CD4-positive, alpha-beta T cell treated with Interleukin-4 for 1 hour (primary cell): ENCODE measurements around the gene CCBE1.
"Not testable (repeated sequence)": the region's sequence is repeated elsewhere in the genome, so short reads cannot be mapped to it uniquely, and the experiment has no call there.

Experiments used
- DNase-seq, 2 donors: peaks; one replicate each; pipeline ENCODE4 v3.0.0-alpha.2; 2020 to 2022

Gene CCBE1

DNA sequence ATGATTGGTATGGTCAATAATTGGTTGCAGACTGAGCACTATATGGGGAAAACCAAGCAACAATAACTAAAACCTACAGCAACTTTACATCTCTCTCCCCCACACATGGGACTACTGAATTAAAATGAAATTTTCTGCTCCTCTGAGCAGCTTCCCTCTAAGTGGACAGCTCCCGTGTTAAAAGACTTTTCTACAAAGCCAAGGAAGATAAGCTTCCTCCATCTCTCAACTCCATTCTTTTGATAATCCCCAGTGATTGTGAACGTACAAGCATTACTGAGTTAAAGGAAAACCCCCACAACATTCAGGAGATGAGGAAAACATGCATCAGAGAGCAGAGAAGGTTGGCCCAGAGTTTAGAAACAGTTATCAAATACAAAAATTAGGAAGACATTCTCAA, 21.9 kb downstream of the CCBE1 start:
- no peak for DNase-seq

DNA sequence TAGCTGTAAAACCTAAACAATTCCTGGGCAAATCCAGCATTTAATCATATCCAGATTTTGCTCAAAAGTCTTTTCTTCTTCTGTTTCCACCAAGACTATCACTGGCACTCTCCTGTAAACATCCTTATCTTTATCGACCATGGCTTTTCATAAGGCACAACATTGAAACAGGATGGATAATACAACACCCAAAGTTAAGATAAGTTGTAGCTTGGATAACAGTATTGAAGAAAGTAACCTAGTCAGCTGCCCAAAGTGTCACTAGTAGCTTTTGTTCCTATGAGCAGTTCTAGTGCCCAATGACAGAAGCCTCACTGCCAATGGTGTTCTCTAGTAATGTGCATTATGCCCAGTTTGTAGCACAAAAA, 22.3 kb downstream of the CCBE1 start:
- DNase-seq: no peak

DNA sequence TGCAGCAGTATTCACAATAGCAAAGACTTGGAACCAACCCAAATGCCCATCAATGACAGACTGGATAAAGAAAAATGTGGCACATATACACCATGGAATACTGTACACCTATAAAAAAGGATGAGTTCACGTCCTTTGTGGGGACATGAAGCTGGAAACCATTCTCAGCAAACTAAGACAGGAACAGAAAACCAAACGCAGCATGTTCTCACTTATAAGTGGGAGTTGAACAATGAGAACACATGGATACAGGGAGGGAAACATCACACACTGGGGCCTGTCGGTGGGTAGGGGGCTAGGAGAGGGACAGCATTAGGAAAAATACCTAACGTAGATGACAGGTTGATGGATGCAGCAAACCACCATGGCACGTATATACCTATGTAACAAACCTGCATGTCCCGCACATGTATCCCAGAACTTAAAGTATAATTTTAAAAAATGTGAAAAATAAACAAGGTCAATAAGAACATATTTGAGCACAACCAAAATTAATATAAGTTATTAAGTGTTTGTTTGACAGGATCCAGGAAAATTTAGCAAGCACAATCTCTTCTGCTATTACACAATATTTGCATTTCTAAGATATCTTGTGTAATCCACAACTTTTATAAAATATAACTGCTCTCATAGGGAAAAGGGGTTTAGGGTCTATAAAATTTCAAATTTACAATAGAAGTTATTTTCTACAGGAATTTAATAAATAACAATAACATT, 22.9 kb downstream of the CCBE1 start:
- DNase-seq: no peak

DNA sequence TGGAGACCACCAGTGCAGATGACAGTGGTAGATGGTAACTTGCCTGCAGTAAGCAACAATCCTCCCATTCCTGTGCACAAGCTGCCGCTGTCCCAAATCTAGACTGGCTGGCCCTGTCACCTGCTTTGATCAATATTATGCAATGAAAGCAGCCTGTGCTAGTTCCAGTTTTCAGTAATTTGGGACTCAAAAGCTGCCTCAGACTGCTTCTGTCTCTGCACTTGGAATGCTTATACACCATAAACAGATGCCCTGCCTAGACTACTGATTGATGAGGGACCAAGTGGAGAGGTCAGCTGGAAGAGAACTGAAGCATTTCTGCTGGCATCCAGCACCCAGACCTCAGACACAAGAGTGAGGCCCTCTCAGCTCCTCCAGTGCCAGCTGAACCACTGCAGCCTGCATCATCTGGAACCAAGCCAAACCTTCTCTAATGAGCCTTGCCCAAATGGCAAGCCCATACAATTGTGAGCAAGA, 24.9 kb downstream of the CCBE1 start:
- DNase-seq: no peak

DNA sequence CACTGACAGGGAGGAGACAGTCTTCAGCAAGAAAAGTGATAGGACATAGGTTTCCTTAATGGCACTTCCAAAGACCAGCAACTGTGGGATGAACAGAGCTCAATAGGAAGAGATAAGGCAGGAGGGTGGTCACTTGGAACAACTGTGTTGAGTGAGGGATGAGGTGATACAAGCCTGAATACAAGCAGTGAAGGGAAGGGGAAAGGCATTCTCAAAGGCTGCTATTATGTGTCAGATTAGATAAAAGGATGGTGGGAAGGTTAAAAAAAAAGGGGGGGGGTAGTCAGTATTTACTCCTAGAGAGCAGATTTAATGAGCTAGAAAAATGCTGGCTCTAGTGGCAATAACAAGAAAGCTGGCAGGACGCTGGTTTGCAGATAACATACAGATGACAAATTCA, 25.7 kb downstream of the CCBE1 start:
- no peak for DNase-seq

DNA sequence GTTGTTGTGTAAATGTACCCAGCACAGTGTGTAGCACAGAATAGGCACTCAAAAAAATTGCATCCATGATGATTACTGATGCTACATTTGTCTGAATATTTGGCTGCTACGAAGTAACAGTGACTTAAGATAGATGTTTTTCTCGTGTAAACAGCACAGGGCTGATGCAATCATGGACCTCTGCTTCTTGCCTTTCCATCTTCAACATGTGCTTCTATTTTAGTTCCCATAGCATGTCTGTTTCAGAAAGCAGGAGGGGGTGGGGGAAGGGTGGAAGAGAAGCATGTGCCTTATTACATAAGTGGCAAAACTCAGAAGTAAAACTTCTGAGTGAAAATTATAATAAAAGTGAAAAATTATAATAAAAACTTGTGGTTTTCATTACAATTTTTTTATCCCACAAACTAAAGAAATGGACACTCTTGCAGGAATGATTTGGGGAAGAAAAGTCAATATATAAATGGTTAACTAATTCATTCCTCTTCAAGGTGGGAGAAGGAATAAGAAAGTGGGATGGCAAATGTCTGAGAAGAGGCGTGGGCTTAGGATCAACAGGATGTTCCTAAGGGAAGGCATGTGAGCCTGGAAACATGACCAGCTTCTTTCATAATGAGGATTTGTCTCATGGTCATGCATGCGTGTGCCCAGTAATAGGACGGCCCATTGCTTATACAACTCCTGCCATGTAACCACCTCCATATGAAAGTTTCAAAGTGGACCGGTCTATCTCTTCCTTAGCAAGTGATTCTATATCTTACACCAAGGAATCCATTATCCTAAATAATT, 27.2 kb downstream of the CCBE1 start:
- no peak for DNase-seq

DNA sequence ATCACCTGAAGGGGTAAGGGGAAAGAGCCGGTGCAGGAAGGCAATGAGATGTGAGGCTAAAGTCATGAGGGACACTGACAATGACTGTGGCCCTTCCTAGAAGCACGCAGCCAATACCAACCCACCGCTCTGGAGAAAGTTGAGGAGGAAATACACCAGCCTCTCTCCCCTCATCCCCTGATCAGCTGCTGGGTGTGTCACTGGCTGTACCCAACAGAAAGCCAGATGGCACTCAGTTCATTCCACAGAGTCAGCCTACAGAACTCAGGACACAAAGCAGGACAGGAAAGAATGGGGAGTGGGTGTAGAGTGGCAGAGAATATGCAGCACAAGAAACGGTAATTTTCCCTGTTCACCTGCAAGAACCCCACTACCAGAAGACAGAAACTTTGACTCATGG, 29.7 kb downstream of the CCBE1 start:
- no peak for DNase-seq

DNA sequence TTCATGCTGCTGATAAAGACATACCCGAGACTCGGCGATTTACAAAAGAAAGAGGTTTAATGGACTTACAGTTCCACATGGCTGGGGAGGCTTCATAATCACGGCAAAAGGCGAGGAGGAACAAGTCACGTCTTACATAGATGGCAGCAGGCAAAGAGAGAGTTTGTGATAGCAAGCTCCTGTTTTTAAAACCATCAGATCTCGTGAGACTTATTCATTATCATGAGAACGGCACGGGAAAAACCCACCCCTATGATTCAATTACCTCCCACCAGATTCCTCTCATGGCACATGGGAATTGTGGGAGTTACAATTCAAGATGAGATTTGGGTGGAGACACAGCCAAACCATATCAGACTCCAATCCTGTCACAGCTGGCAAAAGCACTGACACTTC, 31.2 kb downstream of the CCBE1 start:
- not testable (repeated sequence) for DNase-seq

DNA sequence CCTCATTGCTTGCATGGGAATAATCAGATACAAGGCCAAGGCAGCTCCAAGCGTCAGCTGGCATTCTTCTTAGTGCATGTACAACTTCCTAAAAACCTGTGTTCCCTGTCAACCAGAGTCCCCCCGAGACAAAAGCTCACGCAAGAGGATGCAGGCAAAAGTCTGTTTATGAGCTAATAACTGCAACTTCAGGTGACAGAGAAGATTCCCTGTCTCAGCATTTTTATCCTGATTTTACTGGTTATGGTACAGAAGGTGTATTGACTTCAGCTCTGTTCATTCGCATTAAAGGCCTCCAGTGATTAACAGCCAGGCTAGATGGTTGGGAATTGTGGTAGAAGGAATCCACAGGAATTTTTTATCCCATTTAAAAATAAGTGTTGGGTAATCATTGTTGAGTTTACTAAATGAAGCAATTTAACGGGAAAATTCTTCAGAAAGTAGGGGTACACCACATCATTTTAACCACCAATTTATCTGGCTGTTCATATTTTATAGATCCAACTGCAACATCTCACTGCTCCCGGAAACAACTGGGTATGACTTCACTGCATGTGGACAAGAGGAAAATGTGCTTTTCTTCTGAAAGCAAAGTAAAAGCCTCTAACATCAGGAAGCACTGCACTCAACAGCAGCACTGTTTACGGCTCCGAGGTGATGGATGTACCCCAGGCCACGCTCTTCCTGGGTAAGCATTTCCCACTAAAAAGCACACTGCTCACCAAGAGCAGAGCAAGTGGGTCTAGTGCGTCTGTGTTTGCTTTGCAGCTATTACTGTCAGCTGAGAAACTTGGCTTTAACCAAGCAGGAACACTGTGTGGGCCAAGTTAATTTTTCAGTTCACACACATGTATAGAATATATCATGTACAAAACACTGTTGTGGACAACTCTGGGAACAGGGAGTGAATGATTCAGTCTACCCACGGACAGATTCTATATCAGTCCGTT, 31.9 kb downstream of the CCBE1 start:
- no peak for DNase-seq

DNA sequence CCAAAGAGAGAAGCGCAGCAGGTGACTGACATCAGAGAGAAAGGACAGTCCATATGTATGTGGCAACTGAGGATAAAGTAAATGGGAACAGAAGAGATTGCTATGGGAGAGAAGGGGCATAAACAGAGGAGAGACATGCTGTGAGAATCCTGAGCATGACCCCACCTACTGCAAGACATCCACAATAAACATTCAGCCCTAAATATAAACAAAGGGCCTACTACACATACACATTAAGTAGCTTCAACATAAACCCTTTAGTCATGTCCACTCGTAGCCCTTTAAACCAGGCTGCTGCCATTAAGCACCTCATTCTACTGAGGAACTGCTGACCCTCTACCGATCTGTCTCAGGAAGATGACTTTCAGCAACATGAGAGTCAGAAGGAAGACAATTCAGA, 32.9 kb downstream of the CCBE1 start:
- DNase-seq: no peak

DNA sequence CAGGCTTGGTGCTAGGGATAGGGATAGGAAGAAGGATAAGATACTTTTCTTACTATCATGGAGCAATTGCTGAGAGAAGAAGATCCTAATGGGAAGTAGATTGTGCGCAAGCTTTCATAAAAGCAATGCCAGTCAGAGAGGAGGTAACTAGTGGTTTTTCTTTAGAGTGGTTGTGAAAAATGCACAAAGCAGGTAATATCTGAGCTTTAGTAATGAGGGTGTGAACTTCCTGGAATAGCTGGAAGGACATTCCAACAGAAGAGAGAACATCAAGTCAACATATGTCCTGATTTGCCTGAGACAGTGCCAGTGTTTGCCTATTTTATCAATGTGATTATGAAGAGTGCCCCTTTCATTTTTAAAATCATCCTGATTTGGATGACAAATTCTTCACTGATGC, 34.1 kb downstream of the CCBE1 start:
- DNase-seq: no peak

DNA sequence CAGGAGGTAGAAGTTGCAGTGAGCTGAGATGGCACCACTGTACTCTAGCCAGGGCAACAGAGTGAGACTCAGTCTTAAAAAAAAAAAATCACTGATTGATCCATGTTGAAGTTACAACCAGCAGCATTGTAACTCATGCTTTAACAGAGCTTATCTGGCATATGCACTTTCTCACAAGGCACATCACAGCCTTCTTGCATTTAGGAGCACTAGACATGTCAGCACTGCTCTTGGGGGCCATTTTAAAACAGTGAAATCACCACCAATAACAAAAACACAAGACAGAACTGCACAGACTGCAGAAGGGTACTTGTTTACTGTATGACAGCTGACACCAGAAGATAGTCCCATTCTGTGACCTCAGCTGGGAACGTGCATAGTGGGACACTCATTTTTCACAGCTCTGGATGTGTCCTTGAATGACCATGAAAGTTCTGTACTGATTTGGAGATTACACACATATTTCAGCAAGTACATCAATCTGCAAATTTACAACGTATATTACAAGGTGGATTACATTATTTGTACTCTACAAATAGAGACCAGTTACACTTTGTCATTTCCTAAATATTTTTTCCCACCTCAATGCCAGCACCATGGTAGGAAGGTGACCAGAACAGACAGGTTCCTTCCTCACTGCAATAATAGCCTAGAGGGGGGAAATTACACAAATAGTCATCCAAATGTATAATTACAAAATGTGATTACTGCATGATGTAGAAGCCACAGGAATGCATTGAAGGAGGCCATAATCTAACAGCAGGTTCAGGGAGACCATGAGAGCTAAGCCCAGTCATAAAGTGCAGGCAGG, 35.1 kb downstream of the CCBE1 start:
- DNase-seq: no peak

DNA sequence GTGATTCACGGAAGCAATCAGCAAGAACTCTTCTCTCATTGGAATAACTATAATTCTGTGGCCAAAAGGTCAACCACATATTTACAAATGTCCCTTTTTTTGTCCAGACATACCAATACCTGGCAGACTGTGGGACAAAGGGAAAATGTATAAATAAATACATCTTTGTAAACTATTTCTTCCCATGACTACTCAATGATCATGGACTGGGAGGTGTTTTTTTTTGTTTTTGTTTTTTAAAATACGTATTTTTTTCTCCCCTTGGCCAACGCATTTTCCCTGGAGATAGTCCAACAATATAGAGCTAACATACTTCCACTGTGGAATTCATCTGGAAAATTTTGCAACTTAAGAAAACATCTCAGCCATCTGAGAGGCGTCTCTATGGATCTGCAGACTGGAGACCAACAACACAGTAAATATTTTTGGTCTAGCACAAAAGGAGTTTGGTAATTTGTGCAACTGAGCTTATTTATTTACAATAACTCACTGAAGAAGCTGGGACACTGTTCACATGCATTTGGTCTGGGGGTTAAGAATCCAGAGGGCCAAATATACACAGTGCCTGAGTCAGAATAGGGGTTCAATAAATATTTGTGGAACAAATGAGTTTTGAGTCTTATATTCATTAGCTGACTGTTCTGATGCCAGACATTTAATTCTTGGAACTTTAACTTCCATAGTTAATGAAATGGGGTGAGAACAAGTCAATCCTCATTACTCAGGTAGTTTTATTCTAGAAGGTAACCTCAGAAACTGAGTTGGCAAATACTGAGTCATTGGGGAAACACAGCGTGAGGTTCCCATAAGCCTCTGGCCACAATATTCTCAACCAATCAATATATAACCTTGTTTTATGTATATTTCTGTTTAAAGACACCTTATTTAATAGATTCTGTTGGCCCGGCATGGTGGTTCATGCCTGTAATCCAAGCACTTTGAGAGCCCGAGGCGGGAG, 36.2 kb downstream of the CCBE1 start:
- no peak for DNase-seq

DNA sequence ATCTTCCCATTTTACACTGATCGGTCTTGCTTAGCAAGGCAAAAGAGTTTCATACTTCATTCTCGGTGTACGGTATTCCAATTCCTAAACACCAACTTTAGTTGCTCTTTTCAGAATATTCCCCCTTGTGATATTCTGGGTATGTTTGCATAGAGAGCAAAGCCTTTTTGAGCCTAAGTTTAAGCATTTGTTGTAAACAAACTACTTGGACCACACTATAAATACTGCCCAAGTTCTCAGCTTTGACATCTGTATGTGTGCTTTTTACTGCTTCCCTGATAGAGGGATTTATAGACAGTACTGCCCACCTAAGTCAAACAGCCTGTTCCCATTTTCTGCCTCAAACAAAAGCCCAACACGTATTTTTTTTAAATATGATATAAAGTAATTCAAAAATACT, 36.9 kb downstream of the CCBE1 start:
- no peak for DNase-seq

DNA sequence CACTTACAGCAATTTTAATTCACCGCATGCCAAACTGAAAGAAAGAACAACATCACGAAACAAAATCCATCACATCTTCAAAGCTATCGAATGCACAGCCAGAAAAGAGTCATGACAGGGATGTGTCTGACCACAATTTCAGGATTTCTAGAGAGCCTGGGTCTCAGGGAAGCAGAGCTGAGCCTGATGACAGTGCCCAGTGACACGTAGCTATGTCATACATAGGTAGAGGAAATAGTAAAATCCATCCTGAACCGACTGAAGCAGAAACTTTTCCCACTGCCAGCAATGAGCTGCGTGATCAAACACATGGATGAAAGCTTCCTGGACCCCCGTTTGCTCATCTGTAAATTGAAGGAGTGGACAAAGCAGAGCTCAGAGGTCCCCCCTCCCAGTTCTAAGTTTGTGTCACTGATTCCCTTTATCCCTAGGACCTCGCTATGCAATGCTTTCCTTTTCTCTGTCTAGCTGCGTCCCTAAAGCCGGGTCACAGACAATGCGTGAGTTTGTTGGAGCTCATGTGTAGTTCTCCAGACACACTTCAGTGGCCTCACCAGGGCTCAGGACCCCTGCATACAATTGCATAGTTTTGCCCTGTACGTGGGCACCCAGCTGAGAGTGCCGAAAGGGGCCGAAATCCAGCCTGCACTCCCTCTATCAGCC, 37.6 kb downstream of the CCBE1 start:
- no peak for DNase-seq

DNA sequence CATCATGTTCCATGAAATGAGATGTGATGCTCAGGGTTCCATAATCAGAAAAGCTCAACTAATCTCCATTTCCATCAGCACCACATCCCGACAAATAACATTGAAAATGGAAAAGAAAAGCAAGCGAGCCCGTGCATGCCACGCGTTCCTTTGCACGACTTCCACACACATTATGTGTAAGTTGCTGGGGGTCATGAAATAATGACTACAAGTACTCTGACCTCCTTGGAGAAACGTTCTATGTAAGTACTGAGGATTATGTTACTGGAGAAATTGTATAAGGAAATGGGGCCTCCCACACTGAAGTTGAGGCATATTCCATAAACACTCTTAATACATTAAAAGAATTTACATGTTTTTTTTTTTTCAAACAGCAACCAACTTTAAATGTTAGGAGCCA, 38.3 kb downstream of the CCBE1 start:
- DNase-seq: no peak

DNA sequence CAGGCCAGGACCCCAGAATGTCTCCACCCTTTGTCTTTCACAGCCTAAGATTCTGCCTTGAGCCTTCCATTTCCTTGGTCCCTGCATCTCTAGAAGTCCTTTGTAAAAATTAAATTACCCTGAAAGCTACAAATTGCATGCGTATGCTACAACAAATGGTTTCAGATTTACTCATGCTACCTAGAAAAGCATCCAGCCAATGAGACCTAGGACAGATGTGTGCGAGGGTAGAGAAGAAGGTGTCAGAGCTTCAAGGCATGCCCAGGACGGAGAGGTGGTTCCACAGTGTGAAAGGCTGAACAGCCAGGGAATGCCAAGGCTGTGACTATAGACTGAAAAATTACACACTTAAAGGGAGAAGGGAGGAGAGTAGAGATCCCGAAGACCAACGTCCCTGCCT, 40.2 kb downstream of the CCBE1 start:
- no peak for DNase-seq

DNA sequence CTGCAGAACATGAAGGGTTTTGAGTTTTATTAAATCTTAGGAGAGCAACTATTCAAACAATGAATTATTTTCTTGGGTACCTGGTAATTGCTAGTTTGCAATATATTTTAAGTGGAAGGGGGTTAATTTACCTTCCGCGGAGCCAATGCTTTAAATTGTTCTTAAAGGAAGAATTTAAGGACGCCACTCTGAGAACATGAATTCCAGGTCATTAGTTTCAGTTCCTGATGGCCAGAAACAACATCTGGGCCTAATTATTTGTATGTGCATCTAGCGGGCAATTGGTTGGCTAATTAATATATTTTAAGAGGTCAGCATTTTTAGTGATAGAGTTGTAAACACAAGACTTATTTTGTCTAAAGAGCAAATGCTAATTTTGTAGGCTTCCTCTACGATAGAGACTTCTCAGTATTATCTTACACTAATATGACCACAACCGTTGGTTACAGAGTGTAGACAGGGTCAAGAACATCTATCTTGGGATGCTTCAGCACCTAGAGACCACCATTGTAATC, 40.8 kb downstream of the CCBE1 start:
- no peak for DNase-seq

DNA sequence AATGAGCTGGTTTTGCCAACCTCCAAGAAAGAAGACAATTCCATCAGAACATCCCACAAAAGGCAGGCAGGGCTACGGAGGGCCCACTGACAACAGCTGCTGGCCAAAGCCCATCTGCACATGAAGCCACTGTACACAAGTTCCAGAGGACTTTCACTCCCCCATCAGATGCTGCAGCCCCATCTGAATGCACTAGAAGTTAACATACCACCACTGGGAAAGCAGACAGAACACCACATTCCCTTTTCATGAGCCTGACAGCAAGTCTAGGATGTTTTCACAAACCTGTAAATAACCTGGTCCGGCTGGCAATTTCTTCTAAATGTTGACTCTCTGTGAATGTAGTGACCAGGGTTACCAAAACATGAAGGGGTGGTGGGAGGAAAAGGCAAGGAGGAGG, 41.5 kb downstream of the CCBE1 start:
- DNase-seq: no peak

DNA sequence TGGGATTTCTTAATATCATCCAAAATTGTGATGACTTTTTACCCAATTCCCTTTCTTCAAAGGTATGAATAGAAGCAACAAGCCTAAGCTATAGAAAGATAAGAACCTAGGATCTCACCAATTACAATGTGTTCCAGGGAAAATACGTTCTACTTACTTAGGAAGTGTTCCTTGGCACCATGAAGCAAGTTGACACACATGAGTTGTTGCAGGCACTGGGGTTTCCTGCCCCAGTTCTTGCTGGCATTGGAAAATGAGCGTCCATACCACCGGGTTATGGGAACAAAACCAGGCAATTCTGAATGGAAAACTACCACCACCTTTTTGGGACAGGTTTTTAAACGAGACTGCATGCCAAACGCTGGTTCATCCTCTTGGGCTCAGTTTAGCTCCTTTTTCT, 46.2 kb downstream of the CCBE1 start:
- no peak for DNase-seq
